Retinal pigment epithelial cell (primary cell): ENCODE data around the gene DOCK2.
"Not testable (repeated sequence)": the region's sequence is repeated elsewhere in the genome, so short reads cannot be mapped to it uniquely, and the experiment has no call there.

ENCODE experiments used
- DNase-seq: peaks from one replicate; pipeline ENCODE4 v3.0.0-alpha.2; 2010; ENCODE audit warnings: low read depth
- H3K4me3 ChIP-seq: 2 replicates; pipeline ENCODE4 v1.5.1; 2011; ENCODE audit warnings: mild to moderate bottlenecking, low read length, control low read depth, moderate library complexity
- CTCF ChIP-seq: conservative IDR thresholded peaks from 2 replicates; pipeline ENCODE4 v1.5.1; 2011; ENCODE audit warnings: low read depth, low read length, control low read depth, inconsistent platforms

Gene DOCK2

GRCh38 chr5:169950333-169950732 lies 313.3 kb downstream of the DOCK2 start:
- TF ChIP-seq CTCF = no peak
- DNase-seq = no peak
- H3K4me3 ChIP-seq = no peak overlapping the region

GRCh38 chr5:169953196-169953595 lies 316.1 kb downstream of the DOCK2 start:
- not testable (repeated sequence) for H3K4me3 ChIP-seq, DNase-seq

GRCh38 chr5:169954786-169955185 lies 317.7 kb downstream of the DOCK2 start:
- peak; percentile 51 for DNase-seq
- no peak overlapping the region for H3K4me3 ChIP-seq
- TF ChIP-seq CTCF = no peak

- no peak for TF ChIP-seq CTCF
- DNase-seq = no peak
- no peak overlapping the region for H3K4me3 ChIP-seq
These were observed 319.1 kb downstream of the DOCK2 start for GRCh38 chr5:169956126-169956525.

GRCh38 chr5:169956756-169957155 lies 319.7 kb downstream of the DOCK2 start:
- H3K4me3 ChIP-seq = no peak overlapping the region
- DNase-seq = no peak
- TF ChIP-seq CTCF = no peak

GRCh38 chr5:169958278-169958677 lies 321.2 kb downstream of the DOCK2 start:
- DNase-seq = no peak
- no peak for TF ChIP-seq CTCF
- H3K4me3 ChIP-seq = no peak overlapping the region

GRCh38 chr5:169960659-169961058 lies 323.6 kb downstream of the DOCK2 start:
- H3K4me3 ChIP-seq = no peak overlapping the region
- no peak for TF ChIP-seq CTCF
- DNase-seq = no peak

GRCh38 chr5:169964246-169964645 lies 327.2 kb downstream of the DOCK2 start:
- no peak for DNase-seq
- H3K4me3 ChIP-seq = no peak overlapping the region
- no peak for TF ChIP-seq CTCF
